CD14-positive monocyte (primary cell): ENCODE data around the gene PPP1R3G. TPM values are rescaled to one million over a fixed set of nuclear protein-coding genes. Genes with fewer than 3 reads are reported as not detected.
A peak's percentile ranks its signal among the peaks of the same experiment; 100 is the strongest.

Experiments used
- DNase-seq, 3 donors: peaks; one replicate each; pipeline ENCODE4 v3.0.0-alpha.2; 2011 to 2022
- H2AFZ ChIP-seq: 2 replicates; pipeline ENCODE4 v1.6.0; 2012; ENCODE audit warnings: mild to moderate bottlenecking, low read depth, low read length, inconsistent platforms; ENCODE audit not compliant: insufficient read depth, poor library complexity, severe bottlenecking
- H3K27ac ChIP-seq, 2 donors: 1 replicate in 1 of 2; 2 replicates in 1 of 2; pipeline ENCODE4 v1.5.1; 2012 to 2013; ENCODE audit warnings: low read length in 2 of 2, control low read depth in 1 of 2, inconsistent platforms in 1 of 2, low read depth in 1 of 2, mild to moderate bottlenecking in 1 of 2
- H3K27me3 ChIP-seq, 2 donors: one replicate each; pipeline versions ENCODE4 v1.6.0 to v1.6.1; 2011 to 2013; ENCODE audit warnings: low read length in 2 of 2; ENCODE audit not compliant: control insufficient read depth in 2 of 2, insufficient read depth in 2 of 2
- H3K36me3 ChIP-seq, 2 donors: replicated peaks in 1 of 2; 1 replicate in 1 of 2; 2 replicates in 1 of 2; pipeline versions ENCODE4 v1.5.1 to v1.6.1; 2012 to 2013; ENCODE audit warnings: low read length in 2 of 2, control low read depth in 1 of 2, inconsistent platforms in 1 of 2, mild to moderate bottlenecking in 1 of 2; ENCODE audit not compliant: insufficient read depth in 2 of 2, control insufficient read depth in 1 of 2
- H3K4me1 ChIP-seq, 2 donors: 1 replicate in 1 of 2; 2 replicates in 1 of 2; pipeline versions ENCODE4 v1.5.1 to v1.6.1; 2012 to 2013; ENCODE audit warnings: low read length in 2 of 2, control low read depth in 1 of 2, inconsistent platforms in 1 of 2, mild to moderate bottlenecking in 1 of 2, moderate library complexity in 1 of 2; ENCODE audit not compliant: insufficient read depth in 2 of 2, control insufficient read depth in 1 of 2
- H3K4me2 ChIP-seq: replicated peaks from 2 replicates; pipeline ENCODE3; 2012; ENCODE audit warnings: low read length, moderate library complexity, mild to moderate bottlenecking; ENCODE audit not compliant: poor library complexity, severe bottlenecking; ENCODE audit errors: extremely low read depth
- H3K4me3 ChIP-seq, 3 experiments: fragments of 200-600 bp in 1 of 3; sonication (generic) in 1 of 3; replicated peaks in 1 of 3; 1 replicate in 2 of 3; 2 replicates in 1 of 3; pipeline ENCODE4 v1.5.1; 2011 to 2013; ENCODE audit warnings: low read length in 3 of 3, mild to moderate bottlenecking in 3 of 3, control low read depth in 2 of 3, low read depth in 2 of 3, inconsistent platforms in 1 of 3, moderate library complexity in 1 of 3
- H3K79me2 ChIP-seq: 2 replicates; pipeline ENCODE4 v1.6.0; 2012; ENCODE audit warnings: mild to moderate bottlenecking, control low read depth, inconsistent platforms, low read length, moderate library complexity; ENCODE audit not compliant: insufficient read depth
- H3K9ac ChIP-seq: 2 replicates; pipeline ENCODE4 v1.6.0; 2017; ENCODE audit warnings: low read length, mild to moderate bottlenecking; ENCODE audit not compliant: insufficient read depth, poor library complexity, severe bottlenecking
- H3K9me3 ChIP-seq, 2 donors: replicated peaks in 1 of 2; 1 replicate in 1 of 2; 2 replicates in 1 of 2; pipeline versions ENCODE4 v1.5.1 to v1.6.1; 2012 to 2013; ENCODE audit warnings: low read length in 2 of 2, control low read depth in 1 of 2; ENCODE audit not compliant: control insufficient read depth in 1 of 2, insufficient read depth in 1 of 2
- H4K20me1 ChIP-seq: 2 replicates; pipeline ENCODE4 v1.6.0; 2012; ENCODE audit warnings: mild to moderate bottlenecking, low read length, control low read depth, moderate library complexity; ENCODE audit not compliant: insufficient read depth
- H3K27ac Mint-ChIP-seq, 7 donors: one replicate each; pipeline ENCODE4 v1.8.0; 2020; ENCODE audit warnings: mild to moderate bottlenecking in 7 of 7, mixed read lengths in 7 of 7, moderate library complexity in 6 of 7, inconsistent platforms in 2 of 7
- H3K27me3 Mint-ChIP-seq, 3 donors: one replicate each; pipeline ENCODE4 v1.8.0; 2021 to 2022; ENCODE audit warnings: low read depth in 3 of 3, mild to moderate bottlenecking in 3 of 3, mixed read lengths in 3 of 3, moderate library complexity in 3 of 3, inconsistent platforms in 1 of 3
- H3K36me3 Mint-ChIP-seq, 2 donors: one replicate each; pipeline ENCODE4 v1.8.0; 2020; ENCODE audit warnings: mixed read lengths in 2 of 2, inconsistent platforms in 1 of 2, mild to moderate bottlenecking in 1 of 2
- H3K4me1 Mint-ChIP-seq: one replicate; pipeline ENCODE4 v1.8.0; 2020; ENCODE audit warnings: mild to moderate bottlenecking, mixed read lengths
- H3K4me3 Mint-ChIP-seq, 2 donors: one replicate each; pipeline ENCODE4 v1.8.0; 2020; ENCODE audit warnings: mild to moderate bottlenecking in 2 of 2, mixed read lengths in 2 of 2, moderate library complexity in 1 of 2
- H3K9me3 Mint-ChIP-seq, 7 donors: one replicate each; pipeline ENCODE4 v1.8.0; 2020 to 2022; ENCODE audit warnings: mixed read lengths in 7 of 7, mild to moderate bottlenecking in 6 of 7, moderate library complexity in 6 of 7, inconsistent platforms in 2 of 7
- CTCF ChIP-seq: fragments of 200-600 bp; IDR thresholded peaks from one replicate; pipeline ENCODE4 v1.8.0; 2022; ENCODE audit warnings: antibody characterized with exemption, mild to moderate bottlenecking
- WGBS: methylation state at CpG from one replicate; pipeline ENCODE4 v1.1.5; 2013; ENCODE audit warnings: missing lambda C conversion rate; ENCODE audit not compliant: insufficient coverage; 5-methylcytosine and 5-hydroxymethylcytosine counted together
- intact Hi-C, 2 donors: fragments of 100-400 bp; cut with micrococcal nuclease; formaldehyde crosslinking; loops; one replicate each; pipeline versions ENCODE4 v1.15.0 to v1.15.1; 2023
- polyA plus RNA-seq, 3 donors: library from polyadenylated mRNA; depleted of rRNA in 1 of 3; unstranded in 2 of 3; stranded (reverse) in 1 of 3; fragments of 300-500 nt in 2 of 3; fragments of >200 nt in 1 of 3; fragmentation: Illumina TruSeq in 2 of 3; gene quantifications; 1 replicate in 2 of 3; 2 replicates in 1 of 3; pipeline ENCODE4 v1.2.3, GENCODE V29; 2012 to 2021

The PPP1R3G gene
- polyA plus RNA-seq, 3 donors: 0.13 to 0.15 (median 0.13) TPM

DNA sequence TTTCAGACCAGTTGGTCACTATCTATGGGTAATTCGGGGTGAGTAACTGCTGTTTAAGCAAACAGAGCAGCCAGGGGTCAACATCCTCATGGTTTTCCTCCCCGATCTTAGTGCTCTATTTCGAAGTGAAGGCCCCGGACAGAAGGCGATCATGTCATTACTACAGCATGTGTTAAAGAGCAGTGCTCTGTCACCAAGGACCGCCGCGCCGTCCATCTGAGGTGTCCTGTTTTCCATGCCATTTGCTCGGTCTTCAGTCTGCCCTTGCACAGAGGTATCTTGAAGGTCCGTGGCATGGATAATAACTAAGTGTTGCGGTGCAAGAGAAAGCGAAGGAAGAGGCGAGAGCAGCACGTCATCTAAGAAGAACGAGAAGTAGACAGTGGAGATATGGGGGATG is 25.1 kb downstream of the PPP1R3G start:
- no peak overlapping the region for H2AFZ ChIP-seq
- no peaks in the 10 kb centered on the region for H3K79me2 ChIP-seq
- peaks cover 0 to 4% of the 10 kb centered on the region in 2 donors for H3K36me3 Mint-ChIP-seq
- peaks cover 8% of the 10 kb centered on the region for H3K4me1 Mint-ChIP-seq
- H3K27ac Mint-ChIP-seq: no peak overlapping the region
- H3K4me3 ChIP-seq: no peak overlapping the region
- no peak overlapping the region for H3K4me3 Mint-ChIP-seq
- no peaks in the 10 kb centered on the region for H3K9me3 ChIP-seq
- peaks cover 0 to 1% (median 0%) of the 10 kb centered on the region in 3 donors for H3K27me3 Mint-ChIP-seq
- no peak overlapping the region for H3K27ac ChIP-seq
- no peak for TF ChIP-seq CTCF
- H4K20me1 ChIP-seq: no peaks in the 10 kb centered on the region
- peaks cover 0 to 1% (median 0%) of the 10 kb centered on the region in 7 donors for H3K9me3 Mint-ChIP-seq
- H3K9ac ChIP-seq: no peak overlapping the region
- H3K4me2 ChIP-seq: no peak overlapping the region
- no peaks in the 10 kb centered on the region for H3K4me1 ChIP-seq
- intact Hi-C loops: no loop called here
- no peaks in the 10 kb centered on the region for H3K36me3 ChIP-seq
- 91% methylated on average over 16 of the region's 16 CpGs for WGBS
- H3K27me3 ChIP-seq: no peaks in the 10 kb centered on the region
- no peak for DNase-seq

- Histone ChIP-seq H2AFZ (no peak overlapping the region), H4K20me1 (no peaks in the 10 kb centered on the region), H3K27ac (no peak overlapping the region), H3K4me3 (no peak overlapping the region), H3K36me3 (no peaks in the 10 kb centered on the region), H3K4me2 (no peak overlapping the region), H3K9me3 (no peaks in the 10 kb centered on the region), H3K27me3 (no peaks in the 10 kb centered on the region), H3K4me1 (no peaks in the 10 kb centered on the region), H3K79me2 (no peaks in the 10 kb centered on the region), H3K9ac (no peak overlapping the region)
- TF ChIP-seq CTCF: no peak
- Mint-ChIP-seq H3K9me3 (peaks cover 0 to 1% (median 0%) of the 10 kb centered on the region in 7 donors), H3K4me1 (peaks cover 8% of the 10 kb centered on the region), H3K36me3 (peaks cover 0 to 4% of the 10 kb centered on the region in 2 donors), H3K4me3 (no peak overlapping the region), H3K27ac (peak overlapping the region in 1 of 7 donors; percentile 28), H3K27me3 (peaks cover 0 to 1% (median 0%) of the 10 kb centered on the region in 3 donors)
- DNase-seq: no peak
- intact Hi-C loops: no loop called here
- 98% methylated on average over 5 of the region's 7 CpGs for WGBS
Observed at GRCh38 chr6:5111626-5112025, 26.5 kb downstream of the PPP1R3G start.
